H4 (cell line): ENCODE measurements around the gene ZNF525. TPM values are rescaled to one million over a fixed set of nuclear protein-coding genes. Genes with fewer than 3 reads are reported as not detected.
"Not testable (repeated sequence)": the region's sequence is repeated elsewhere in the genome, so short reads cannot be mapped to it uniquely, and the experiment has no call there.

Source experiments
- DNase-seq: peaks from one replicate; pipeline ENCODE4 v3.0.0-alpha.2; 2015; ENCODE audit warnings: low spot score
- total RNA-seq: library from RNA; depleted of rRNA; stranded (reverse); fragments of >200 nt; shearing (Covaris generic); gene quantifications from 2 replicates; pipeline ENCODE4 v1.2.3, GENCODE V29; 2014; rRNA removed

ZNF525 gene
- total RNA-seq: 1.5 and 1.6 TPM in 2 replicates

DNA sequence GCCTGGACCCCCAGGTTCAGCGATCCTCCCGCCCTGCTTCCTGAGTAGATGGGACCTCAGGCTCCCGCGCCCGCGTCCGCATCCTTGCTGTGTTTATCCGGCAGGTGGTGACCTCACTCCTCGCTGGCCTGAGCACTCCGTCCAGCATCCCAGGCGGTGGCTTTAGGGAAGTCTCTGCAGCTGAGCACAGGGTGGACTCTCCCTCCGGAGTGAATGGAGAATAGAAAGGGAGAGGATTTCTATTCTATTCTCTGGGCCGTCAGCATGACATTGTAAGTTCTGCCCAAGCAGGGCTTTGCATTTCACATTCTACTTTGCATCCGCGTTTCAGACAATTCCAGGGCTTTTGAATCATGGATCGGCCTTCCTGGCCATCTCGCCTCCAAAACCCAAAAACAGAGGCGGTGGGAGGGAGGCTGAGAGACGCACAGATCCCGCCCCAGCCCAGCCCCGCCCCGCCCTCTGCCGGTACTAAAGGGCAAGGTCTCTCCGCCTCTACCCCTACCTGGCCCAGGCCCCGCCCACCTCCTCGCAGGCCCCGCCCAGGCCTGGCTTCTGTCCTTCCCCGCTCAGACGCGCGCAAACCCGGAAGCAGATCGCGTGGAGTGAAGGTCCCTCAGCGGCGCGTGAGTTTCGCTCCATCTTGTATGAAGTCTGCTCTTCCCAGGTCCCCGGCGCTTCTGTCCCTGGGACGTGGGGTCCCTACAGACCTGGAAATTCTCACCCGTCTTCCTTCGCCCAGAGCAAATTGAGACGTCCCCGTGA, at the start of gene ZNF525:
ZNF525 (plus strand) TSS at position 572 of the 765 bp plus-strand sequence. CDS start 6,577 bp downstream, outside the sequence.
- peak; percentile 39 for DNase-seq

- DNase-seq: no peak
These were observed 36.5 kb upstream of the ZNF525 start for GRCh38 chr19:53328967-53329366.

- no peak for DNase-seq
These were observed 33.0 kb upstream of the ZNF525 start for GRCh38 chr19:53332484-53332883.

DNA sequence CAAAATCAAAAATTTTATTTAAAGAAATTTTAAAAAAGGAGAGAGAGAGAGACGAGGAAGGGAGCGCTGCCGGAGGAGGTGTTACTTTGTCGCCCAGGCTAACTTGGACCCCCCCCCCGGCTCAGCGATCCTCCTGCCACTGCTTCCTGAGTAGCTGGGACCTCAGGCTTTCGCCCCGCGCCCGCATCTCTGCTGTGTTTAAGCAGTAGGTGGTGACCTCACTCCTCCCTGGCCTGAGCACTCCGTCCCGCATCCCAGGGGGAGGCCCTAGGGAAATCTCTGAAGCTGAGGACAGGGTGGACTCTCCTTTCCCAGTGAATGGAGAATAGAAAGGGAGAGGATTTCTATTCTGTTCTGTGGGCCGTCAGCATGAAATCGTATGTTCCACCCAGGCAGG, 32.4 kb upstream of the ZNF525 start:
- peak; percentile 35 for DNase-seq

- DNase-seq: peak; percentile 86
These were observed 31.7 kb upstream of the ZNF525 start, which contains the start of gene ZNF845 for GRCh38 chr19:53333463-53334449. ZNF845 (plus strand) TSS chr19:53333749; CDS start chr19:53341308, 7,559 bp downstream.

DNA sequence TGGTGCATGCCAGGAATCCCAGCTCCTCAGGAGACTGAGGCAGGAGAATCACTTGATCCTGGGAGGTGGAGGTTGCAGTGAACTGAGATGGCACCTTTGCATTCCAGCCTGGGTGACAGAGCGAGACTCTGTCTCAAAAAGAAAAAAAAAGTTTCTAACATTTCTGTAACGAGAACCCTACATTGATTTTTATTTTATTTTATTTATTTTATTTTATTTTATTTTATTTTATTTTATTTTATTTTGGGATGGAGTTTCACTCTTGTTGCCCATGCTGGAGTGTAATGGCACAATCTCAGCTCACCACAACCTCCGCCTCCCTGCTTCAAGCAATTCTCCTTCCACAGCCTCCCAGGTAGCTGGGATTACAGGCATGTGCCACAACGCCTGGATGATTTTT, 21.1 kb upstream of the ZNF525 start:
- DNase-seq: not testable (repeated sequence)

DNA sequence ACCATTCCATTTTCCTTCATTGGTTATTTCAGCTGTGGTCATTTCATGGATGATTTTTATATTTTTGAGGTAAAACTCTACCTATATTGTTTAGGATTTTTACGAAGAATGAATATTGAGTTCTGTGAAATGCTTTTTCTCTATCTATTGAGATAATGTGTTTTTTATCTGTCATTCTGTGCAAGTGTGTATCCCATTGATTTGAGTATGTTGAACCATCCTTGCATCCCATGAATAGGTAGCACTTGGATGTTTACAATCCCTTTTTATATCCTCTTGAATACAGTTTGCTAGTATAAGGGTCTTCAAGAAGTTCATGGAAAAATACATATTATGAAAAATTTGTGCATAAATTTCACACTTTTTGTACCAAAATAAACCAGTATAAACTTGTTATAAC, 9.8 kb upstream of the ZNF525 start:
- no peak for DNase-seq

- no peak for DNase-seq
These were observed 7.5 kb upstream of the ZNF525 start for GRCh38 chr19:53357821-53358581.

DNA sequence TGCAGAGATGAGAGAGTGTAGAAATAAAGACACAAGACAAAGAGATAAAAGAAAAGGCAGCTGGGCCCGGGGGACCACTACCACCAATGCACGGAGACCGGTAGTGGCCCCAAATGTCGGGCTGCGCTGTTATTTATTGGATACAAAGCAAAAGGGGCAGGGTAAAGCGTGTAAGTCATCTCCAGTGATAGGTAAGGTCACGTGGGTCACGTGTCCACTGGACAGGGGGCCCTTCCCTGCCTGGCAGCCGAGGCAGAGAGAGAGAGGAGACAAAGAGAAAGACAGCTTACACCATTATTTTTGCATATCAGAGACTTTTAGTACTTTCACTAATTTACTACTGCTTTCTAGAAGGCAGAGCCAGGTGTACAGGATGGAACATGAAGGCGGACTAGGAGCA, 5.4 kb upstream of the ZNF525 start:
- not testable (repeated sequence) for DNase-seq

GRCh38 chr19:53365899-53366493, 491 bp downstream of the ZNF525 start:
- no peak for DNase-seq

DNA sequence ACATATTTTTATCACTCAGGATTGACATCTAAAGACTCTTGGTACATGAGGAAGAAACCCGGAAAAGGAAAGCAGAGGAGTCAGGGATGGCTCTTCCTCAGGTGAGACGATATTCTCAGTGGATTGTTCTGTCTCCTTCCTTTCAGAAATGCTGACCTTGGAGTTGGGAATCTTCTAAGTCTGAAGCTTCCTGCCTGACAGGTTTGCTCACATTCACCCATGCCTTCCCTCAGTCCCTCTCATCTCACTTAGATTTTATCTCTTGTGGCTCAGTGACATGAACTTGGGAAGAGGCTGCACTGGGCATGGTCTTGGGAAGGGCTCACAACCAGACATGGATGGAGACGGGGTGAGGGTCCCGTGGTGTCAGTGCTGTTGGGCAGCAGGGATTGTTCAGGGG, 6.7 kb downstream of the ZNF525 start:
- DNase-seq: no peak

DNA sequence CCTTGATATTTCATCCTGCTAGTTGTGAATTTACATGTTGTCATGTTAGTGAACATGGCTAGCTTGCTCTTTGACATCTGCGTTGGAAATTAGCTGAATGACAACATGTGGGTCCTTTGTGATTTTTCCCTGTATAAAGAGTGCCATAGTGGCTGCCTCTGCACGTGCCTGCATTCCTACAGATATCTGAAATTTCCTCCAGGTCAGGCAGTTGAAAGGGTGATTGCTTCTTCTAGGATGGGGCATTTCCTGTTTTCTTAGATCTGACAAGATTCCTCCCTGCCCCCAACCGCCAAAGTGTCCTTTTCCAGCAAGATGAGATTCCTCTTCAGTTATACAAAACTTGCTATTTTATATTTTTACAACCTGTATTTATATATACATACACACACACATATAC, 8.8 kb downstream of the ZNF525 start:
- DNase-seq: no peak

DNA sequence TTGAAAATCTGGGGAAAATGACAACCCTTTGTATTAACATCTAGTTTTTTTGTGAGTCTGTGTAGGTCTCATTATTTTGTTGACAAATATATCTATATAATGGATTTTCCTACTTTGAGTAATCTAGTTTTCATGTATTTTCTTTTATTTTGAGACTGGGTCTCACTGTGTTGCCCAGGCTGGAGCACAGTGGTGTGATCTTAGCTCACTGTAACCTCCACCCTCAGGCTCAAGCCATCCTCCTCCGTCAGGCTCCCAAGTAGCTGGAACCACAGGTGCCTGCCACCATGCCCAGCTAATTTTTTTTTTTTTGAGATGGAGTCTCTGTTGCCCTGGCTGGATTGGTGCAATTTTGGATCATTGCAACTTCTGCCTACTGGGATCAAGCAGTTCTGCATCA, 9.2 kb downstream of the ZNF525 start:
- no peak for DNase-seq

- no peak for DNase-seq
These were observed 15.9 kb downstream of the ZNF525 start for GRCh38 chr19:53381376-53381775.

DNA sequence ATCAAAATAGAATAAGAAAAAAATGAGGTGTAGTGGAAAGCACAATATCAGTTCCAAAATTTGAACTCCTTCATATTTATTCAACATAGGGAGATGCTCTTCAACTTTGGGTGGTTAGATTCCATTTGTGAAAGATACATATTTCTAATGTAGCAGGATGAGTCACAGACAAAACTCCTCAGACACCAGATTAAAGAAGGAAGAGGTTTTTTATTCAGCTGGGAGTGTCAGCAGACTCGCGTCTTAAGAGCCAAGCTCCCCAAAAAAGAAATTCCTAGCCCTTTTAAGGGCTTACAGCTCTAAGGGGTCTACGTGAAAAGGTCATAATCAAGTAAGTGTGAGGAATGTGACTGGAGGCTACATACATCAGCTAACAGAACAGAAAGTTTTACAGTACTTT, 22.7 kb downstream of the ZNF525 start:
- DNase-seq: no peak

GRCh38 chr19:53388904-53389303, 23.4 kb downstream of the ZNF525 start:
- no peak for DNase-seq

DNA sequence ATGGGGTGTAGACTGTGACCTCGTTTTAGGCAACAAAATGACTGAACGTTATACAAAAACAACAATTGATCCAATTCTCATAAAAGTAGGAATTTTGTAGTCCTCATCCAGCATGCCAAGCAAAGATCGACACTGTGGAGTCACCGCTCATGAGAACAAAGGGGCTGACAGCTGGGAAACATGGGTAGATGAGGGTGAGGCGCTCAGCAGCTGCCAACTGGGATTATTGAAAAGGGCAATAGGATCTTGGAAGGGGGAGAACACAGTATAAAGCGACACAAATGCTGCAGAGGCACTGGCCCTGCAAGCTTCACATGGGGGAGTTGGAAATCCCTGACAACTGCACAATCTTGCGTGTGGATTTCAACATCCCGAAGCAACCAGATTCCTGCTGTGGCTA, 24.1 kb downstream of the ZNF525 start:
- no peak for DNase-seq

GRCh38 chr19:53389978-53390377, 24.5 kb downstream of the ZNF525 start:
- DNase-seq: no peak

DNA sequence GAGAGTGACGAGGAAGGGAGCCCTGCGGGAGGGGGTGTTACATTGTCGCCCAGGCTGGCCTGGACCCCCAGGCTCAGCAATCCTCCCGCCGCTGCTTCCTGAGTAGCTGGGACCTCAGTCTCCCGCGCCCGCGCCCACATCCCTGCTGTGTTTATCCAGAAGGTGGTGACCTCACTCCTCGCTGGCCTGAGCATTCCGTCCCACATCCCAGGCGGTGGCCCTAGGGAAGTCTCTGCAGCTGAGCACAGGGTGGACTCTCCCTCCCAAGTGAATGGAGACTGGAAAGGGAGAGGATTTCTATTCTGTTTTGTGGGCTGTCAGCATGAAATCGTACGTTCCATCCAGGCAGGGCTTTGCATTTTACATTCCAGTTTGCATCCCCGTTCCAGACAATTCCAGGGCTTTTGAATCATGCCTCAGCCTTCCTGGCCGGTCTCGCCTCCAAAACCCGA, 29.0 kb downstream of the ZNF525 start:
- DNase-seq: peak; percentile 13

GRCh38 chr19:53394974-53395839, 29.7 kb downstream of the ZNF525 start, which contains the start of gene ZNF765:
ZNF765 (plus strand) TSS chr19:53395149; CDS start chr19:53398016, 2,867 bp downstream.
- peak; percentile 81 for DNase-seq
